Measurements from ENCODE around the gene WDR5.

- no peak for TF ChIP-seq POLR2A (IDR thresholded peaks at IDR 0.05; ENCODE audit: low read length)
- TF ChIP-seq, protein P1, sequence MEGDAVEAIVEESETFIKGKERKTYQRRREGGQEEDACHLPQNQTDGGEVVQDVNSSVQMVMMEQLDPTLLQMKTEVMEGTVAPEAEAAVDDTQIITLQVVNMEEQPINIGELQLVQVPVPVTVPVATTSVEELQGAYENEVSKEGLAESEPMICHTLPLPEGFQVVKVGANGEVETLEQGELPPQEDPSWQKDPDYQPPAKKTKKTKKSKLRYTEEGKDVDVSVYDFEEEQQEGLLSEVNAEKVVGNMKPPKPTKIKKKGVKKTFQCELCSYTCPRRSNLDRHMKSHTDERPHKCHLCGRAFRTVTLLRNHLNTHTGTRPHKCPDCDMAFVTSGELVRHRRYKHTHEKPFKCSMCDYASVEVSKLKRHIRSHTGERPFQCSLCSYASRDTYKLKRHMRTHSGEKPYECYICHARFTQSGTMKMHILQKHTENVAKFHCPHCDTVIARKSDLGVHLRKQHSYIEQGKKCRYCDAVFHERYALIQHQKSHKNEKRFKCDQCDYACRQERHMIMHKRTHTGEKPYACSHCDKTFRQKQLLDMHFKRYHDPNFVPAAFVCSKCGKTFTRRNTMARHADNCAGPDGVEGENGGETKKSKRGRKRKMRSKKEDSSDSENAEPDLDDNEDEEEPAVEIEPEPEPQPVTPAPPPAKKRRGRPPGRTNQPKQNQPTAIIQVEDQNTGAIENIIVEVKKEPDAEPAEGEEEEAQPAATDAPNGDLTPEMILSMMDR (IDR thresholded peaks at IDR 0.05) = no peak
- no peak for TF ChIP-seq EP300 (IDR thresholded peaks at IDR 0.05)
- no peak for TF ChIP-seq RAD21 (conservative IDR thresholded peaks at IDR 0.05 in 1 of 2, IDR thresholded peaks at IDR 0.05 in 1 of 2)
- TF ChIP-seq CEBPB (IDR thresholded peaks at IDR 0.05) = no peak
- no peak for TF ChIP-seq JUN (IDR thresholded peaks at IDR 0.05)
- TF ChIP-seq REST (IDR thresholded peaks at IDR 0.05) = no peak
- TF ChIP-seq MAFK (IDR thresholded peaks at IDR 0.05; ENCODE audit: partially characterized antibody) = no peak
- no peak for TF ChIP-seq RCOR1 (IDR thresholded peaks at IDR 0.05; ENCODE audit: low read depth, low read length)
- TF ChIP-seq JUNB (IDR thresholded peaks at IDR 0.05) = no peak
These were observed 59.7 kb downstream of the WDR5 start for GRCh38 chr9:134195558-134195957.

Data from A549 (cell line).